HG03159 (cell line): ENCODE results near the gene CALML6.

ENCODE experiments used
- ATAC-seq: cut with Tn5 transposase; IDR thresholded peaks from one replicate; pipeline ENCODE4 v1.9.1; 2021; ENCODE audit warnings: mild to moderate bottlenecking, moderate library complexity; ENCODE audit not compliant: unreplicated experiment

Gene CALML6

DNA sequence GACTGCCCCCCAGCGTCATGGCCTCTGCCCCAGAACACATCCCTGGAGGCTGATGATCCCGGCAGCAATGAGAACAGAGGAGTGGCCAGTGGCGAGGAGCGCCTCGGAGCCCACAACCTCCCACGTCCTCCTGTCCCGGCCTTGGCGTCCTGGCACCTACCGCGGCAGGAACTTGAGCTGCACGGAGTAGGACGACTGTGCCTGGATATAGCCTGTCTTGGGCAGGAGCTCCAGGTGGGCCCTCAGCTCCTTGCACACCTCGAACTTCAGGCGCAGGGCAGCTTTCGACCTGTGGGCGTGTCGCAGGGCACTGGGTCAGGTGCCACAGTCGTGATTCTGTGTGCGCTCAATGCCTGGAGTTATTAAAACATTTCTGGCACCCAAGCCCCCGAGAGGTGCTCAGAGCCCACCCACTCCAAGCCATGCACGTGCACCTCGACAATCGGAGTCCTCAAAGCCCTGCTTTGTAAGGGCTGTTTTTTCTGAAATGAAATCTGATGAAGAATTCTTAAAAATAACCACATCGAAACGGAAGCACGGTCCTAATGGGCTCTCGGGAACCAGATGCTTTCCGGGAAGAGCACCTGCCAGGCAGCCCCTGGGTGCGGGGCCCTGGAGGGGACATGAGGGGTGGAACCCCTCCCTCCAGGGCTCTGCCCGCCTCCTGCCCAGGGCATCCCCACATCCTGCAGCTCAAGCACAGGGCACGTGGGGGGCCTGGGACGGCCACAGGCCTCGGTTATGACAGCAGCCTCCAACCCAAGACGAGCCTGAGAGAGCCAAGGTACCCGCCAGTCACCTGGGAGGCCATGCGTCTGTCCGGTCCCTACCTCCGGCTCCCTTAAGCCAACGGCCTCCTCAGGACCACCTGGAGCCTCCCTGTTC is 27.1 kb downstream of the CALML6 start:
- no peak for ATAC-seq

DNA sequence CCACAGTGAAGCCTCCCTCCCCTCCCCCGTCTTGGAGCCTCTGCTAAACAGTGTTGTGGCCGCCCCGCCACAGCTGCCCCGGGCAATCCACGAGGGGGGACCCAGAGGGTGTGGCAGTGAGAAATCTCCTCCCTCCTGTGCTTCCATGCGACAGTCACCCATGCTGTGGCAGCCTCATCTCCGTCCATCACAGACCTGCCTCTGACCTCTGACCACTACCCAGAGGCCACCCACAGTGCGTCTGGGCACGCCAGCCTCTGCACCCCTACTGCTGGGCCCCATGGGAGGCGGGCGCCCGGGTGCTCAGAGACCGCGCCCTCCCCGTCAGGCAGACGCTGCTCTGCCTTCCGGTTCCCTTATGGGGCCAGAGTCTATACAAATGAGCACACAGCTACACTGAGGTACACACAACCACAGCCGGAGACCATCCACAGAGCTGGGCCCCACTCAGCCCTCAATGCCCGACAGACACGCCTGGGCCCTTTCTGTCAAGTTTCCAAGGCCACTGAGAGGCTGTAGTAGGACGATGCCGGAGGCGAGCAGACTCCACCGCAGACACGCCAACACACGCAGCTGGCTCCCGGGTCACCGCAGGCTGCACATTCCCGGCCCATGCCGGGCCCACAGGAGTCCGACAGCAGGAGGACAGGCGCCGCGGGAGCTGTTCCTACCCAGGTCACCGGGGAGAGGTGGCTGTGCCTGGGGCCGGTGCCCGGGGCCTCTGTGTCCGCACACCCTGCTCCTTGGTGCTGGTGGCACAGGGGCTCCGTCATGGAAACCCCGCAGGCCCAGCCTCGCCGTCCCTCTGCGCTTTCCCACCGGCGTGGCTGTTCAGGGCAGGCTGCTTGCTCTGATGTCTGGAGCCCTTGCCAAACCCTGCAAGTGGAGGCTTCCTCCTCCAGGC is 27.9 kb downstream of the CALML6 start:
- no peak for ATAC-seq

DNA sequence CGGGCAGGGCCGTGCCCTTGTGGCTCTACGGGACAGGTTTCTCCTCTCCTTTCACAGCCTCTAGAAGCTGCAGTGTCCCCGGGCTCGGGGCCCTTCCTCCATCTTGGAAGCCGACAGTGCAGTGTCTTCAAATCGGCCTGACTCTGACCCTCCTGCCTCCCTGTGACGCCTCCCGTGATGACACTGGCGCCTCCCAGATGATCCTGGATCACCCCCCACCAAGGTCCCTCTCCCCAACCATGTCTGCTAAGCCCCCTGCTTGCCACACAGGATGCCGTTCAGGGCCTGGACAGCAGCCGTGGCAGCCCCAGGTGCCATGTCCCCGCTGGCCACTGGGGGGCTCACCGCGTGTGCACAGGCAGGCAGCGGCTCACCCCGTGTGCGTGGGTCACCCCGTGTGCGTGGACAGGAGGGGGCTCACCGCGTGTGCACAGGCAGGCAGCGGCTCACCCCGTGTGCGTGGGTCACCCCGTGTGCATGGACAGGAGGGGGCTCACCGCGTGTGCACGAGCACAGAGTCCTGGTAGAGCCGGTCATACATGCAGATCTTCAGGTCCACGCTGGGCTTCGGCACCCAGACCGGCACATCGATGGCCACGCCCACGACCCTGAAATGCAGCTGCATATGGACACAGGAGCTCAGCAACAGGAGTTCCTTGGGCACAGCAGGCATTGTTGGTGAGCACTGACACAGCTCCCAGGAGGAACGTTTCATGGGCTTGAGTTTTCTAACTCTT is 28.9 kb downstream of the CALML6 start:
- no peak for ATAC-seq

DNA sequence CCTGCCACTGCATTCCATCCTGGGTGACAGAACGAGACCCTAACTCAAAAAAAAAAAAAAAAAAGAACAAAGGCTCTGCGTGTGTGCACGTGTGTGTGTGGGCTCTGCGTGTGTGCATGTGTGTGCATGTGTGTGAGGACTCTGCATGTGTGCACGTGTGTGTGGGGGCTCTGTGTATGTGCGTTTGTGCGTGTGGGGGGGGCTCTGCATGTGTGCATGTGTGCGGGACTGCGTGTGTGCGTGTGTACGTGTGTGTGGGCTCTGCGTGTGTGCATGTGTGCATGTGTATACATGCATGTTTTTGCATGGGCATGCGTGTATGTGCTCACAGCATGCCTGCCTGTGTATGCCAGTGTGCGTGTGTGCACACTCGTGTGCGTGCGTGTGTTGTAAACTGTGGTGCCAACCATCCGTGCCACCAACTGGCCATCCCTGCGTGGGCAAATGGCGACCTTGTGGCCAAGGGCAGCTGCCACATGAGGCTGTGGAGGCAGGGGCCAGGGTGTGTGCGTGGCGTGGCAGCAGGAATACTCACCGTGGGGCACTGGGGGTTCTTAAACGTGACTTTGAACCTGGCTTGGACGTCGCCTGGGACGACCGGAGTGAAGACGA is 30.8 kb downstream of the CALML6 start:
- no peak for ATAC-seq

DNA sequence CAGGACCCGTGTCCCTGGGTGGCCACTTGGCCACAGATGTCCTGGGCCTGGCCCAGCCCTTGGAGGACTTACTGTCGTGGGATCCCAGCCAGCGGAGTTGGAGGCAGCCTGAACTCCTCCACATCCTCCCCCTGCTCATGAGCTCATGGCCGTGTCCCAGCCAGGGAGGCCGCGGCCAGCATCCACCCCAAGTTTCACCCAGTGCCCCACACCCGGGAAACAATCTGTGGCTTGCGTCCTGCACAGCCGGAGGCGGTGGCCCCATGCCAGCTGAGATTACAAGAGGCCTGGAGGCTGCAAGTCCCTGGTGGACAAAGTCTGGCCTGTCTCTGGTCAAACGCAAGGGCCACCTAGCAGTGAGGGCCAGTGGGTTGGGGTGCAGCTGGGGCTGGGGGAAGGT is 31.5 kb downstream of the CALML6 start:
- ATAC-seq, result no peak

DNA sequence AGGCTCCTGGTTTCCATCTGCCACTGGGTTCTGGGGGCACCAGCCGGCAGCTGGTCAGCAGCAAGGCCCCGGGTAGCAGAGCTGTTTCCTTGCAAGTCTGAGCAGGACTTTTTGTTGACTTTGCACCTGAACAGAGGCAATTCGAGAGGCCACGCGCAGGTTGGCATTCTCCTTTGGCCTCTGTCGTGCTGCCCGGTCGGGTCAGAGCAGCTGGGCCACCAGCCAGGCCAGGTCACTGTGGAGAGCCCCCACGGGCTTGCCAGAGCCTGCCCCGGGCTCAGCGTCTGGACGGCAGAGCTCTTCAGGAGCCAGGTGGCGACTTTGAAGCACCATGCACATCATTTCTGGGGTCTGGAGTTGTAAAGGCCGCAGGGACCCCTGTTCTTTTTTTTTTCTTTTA is 32.4 kb downstream of the CALML6 start:
- ATAC-seq, result no peak

DNA sequence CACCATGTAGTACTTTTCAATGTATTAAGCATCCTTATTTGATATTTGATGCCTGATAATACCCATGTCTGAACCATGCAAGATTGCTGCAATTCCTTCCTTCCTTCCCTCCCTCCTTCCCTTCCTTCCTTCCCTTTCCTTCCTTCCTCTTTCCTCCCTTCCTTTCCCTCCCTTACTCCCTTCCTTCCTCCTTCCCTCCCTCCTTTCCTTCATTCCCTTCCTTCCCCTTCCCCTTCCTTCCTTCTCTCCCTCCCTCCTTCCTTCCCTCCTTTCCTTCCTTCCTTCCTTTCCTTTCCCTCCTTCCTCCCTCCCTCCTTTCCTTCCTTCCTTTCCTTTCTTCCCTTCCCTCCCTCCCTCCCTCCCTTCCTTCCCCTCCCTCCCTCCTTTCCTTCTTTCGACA is 33.7 kb downstream of the CALML6 start:
- ATAC-seq, result no peak

DNA sequence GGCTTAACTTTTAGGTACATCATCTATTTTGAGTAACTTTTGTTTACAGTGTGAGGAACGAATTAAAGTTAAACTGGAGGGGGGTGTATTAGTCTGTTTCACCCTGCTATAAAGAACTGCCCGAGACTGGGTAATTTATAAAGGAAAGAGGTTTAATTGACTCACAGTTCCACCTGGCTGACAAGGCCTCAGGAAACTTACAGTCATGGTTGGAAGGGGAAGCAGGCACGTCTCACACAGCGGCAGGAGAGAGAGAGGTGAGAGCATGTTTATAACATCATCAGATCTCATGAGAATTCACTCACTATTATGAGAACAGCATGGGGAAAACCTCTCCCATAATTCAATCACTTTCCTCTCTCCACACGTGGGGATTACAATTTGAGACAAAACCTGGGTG is 35.9 kb downstream of the CALML6 start:
- no peak for ATAC-seq

DNA sequence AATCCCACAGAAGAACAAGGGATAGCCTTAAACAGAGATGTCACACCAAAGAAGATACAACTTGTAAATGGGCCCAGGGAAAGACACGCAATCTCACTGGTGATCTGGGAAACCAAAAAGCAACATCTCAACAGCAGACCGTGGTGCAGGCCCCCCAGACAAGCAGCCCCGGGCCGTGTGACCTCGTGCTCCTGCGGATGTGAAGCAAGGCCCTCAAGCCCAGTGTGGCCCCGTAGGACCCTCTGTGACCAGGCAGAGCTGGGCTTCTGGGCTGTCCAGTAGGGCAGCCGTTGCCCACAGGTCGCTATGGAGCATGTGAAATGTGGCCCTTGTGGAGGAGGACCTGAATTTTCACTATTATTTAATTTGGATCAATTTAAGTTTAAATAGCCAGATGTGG is 39.0 kb downstream of the CALML6 start:
- no peak for ATAC-seq

DNA sequence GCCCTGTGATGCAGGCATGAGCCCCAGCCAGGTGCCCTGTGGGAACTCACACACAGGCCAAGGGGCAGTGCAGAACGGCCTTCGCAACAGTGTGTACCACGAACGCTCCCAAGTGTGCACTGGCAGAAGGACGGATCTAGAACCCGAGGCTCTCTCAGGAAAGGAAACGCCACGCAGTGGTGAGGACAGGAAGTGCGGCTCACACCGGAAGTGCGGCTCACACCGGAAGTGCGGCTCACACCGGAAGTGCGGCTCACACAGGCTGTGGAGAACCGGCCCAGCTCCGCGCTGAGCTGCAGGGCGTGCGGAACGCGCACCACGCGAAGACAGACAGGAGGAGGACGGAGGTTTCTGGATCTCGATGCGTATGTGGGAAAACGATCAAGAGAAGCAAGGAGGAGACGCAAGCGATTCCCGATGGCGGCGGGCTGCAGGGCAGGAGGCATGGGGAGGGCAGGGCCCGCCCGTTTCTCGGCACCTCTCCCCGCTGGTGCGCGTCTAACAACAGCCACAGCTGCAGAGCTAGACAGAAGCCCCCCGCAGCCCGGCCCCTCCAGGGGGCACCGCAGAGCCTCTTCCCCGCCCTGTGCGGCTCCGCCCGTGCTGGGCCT is 39.9 kb downstream of the CALML6 start:
- ATAC-seq, result no peak

DNA sequence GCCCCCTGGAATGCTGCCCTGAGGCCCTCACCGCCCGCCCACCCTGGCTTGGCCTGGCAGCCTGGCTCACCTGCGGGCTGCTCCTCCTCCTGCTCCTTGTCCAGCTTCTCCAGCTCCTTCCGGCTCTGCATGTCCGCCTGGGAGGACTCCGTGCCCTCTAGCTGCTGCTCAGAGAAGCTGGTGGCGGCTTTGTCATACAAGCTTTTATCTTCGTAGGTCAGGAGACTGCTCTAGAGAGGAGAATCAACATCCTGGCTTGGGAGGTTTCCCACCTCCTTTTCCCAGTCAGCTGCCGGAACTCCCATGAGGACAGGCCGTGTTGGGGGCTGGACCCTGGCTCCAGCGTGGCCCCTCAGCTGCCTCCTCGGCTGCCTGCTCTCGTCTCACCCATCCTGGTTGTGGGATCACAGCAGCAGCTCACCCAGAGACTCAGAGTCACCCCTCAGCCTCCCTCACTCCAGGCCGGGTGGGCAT is 40.6 kb downstream of the CALML6 start:
- ATAC-seq, result no peak

DNA sequence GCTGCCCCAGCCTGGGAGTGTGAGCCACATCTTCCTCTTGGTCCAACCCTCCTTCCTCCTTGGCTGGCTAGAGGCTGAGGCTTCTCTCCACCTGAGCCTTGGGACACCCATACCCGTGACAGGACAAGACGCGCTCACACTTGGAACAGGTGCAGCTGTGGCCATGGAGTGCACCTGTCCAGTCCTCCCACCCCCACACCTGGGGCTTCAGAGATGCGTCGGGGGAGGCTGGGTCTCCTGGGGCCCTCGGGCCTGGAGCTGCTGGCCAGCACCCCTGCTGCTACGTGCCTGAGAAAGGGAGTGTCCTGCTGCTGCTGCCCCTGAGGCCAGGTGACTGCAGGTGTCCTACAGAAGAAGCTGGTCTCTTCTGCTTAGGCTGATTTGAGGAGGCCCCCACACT is 41.0 kb downstream of the CALML6 start:
- ATAC-seq, result no peak

DNA sequence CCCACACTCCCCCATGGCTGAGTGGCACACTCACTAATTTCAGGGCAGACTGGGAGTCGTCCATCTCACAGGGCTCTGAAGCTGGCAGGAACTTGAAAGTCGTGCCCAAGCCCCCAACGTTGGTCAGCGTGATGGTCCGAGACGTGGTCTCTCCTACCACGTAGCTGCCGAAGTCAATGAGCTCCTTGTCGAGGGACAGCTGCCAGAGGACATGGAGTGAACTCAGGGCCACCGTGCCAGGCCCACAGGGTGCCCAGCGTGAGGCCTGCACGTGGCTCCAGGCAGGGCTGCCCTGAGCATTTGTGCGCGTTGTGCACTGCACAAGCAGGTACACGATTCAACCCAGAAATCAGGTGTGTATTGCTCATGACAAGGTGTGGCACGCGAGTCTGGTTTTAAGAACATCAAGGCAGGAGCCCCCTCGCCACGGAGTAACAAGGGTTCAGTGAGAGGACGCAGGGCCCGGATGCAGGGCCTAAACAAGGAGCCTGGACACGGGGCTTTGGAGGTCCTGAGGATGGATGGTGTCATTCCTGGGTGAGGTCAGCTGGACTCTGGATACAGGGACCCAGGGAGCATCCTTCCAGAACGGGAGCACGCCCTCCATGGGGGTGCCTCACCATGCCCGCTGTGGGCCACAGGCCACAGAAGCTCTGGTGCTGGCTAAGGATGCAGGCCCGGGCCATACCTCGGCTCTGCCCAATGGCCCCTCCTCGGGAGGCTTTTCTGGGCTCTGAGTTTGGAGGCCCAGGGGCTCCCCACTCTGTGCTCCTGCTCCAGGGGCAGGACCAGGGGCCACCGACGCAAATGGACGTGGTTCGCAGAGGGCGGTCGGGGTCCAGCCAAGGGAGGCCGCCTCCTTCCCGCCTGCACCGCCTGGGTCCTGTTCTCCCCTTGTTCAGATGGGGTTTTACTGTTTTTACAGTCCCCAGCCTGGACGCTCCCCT is 41.8 kb downstream of the CALML6 start:
- no peak for ATAC-seq

DNA sequence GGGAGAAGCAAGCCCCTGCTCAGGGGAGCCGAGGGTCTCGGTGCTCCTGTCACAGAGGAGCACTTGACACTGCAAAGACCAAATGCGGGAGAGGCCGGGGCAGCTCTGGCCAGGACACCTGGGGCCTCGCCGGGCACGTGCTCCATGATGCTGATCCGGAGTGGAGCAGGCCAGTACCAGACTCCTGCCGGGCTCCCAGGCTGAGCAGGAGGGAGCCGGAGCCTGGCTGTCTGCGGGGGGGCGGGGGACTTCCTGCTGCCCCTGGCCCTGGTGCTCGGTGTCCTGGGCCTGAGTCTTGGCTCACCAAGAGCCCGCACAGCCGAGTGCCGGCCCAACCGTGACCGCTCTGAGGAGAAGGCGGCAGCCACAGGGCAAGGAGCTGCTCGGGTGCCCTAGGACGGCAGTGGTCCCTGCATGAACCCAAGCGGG is 42.5 kb downstream of the CALML6 start:
- ATAC-seq, result no peak

DNA sequence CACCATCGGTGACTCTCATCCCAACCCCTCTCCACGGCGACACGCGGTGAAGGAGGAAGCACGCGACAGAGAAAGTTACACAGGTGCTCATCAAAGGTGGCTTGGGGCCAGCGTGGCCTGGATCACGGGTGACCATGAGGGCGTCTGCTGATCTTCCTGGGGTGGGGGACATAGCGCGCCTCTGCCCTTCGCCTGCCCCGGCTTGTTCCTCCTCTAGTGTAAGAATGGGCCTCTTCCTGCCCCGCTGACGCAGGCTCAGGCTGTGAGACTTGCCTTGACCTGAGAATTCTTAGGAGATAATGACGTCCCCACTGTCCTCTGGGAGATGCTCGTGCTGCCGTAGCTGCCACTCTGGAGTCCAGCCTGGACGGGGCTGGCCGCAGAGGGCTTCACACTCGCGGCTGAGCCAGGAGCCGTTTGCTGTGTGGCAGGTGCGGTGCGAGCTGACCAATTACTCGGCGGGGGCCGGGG is 43.0 kb downstream of the CALML6 start:
- ATAC-seq, result no peak

DNA sequence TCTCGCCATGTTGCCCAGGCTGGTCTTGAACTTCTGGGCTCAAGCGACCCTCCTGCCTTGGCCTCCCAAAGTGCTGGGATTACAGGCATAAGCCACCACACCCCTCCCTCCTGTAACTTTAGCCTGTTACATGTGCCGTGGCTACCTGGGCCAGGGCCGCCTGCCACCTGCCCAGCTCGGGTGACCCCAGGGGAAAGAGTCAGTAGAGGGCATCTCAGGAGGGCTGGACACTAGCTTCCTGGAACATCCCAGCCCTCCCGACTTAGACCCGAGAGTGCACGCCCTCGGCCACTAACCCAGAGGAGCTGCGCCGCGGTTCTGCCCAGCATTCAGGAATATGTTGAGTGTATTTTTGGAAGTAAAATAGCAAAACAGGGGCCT is 44.4 kb downstream of the CALML6 start:
- ATAC-seq, result no peak

DNA sequence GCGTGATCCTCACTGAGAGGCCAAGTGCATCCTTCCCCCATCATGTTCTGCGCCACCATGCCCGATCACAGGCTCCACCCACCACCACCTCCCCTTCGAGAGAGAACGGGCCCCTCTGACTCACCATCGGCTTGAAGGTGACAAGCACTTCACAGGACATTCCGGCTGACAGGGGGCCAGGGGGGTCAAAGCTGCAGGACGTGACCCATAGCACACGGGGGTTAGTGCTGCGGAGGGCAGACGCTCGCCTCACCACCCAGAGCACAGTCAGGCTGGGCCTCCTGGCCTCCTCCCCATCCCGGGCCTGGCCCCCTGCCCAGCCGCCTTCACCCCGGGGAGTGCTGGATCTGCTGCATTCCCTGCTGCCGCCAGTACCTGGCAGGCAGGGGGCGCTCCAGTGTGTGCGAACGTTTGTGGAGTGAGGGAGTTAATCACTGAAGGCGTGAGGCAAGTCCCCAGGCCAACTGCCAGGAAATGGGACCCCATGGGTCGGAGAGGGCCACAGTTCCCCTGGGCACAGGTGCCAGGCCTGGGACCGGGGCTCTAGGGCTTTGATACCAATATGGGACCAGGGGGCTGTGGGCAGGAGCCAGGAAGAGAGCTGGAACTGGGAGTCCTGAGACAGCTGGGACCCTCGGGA is 44.9 kb downstream of the CALML6 start:
- ATAC-seq, result no peak

DNA sequence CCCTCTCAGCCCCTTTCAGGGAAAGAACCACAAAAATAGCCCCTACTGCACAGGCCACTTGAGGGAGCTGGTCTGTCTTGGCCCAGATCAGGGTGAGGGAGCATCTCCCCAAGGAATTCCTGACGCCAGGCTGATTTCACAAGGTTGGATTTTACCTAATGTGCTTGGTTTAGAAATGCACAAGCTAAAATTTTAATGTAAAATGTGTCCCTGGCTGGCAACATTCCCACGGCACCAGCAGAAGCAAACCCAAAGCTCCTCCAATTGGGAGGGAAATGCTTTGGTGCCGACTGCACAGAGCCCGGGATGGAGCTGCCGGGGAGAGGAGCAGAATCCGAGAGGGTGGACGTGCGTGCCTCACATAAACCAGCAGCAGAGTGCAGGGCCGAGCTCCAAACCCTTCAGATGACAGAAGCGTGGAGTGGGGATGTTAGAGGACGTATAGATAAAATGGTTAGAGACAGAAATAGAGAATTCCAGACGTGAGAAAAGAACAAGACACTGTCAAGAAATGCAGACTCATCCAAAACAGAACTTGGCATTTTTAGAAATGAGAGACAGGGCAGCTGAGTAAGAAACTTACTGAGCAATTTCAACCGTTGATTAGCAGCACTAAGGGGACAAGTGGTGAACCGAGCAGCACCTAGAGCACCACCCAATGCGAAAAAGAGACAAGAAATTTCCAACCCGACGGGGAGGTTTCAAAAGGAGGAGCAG is 45.6 kb downstream of the CALML6 start:
- ATAC-seq, result no peak
